ENCODE measurements around the gene GNRHR.
"Not testable (repeated sequence)": the region's sequence is repeated elsewhere in the genome, so short reads cannot be mapped to it uniquely, and the experiment has no call there.

The GNRHR gene

DNA sequence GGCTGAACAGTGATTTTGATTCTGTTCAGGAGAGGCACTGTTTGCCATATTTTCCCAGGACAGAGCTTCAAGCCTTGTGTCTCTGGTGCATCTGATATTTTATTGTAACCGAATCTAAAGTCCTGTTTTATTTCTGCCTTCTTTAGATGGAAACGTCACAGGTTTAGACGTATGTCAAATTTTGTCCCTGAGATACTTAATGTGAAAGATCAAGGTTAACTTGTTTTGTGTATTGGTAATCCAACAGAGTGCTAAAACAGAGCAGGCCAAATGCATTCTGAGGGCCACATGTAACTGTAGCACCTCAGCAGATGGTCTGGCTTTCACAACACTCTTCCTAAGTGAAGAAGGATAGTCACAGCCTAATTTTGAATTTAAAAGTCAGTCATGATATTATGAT lies at the start of gene GNRHR:
TSS of gene GNRHR (minus strand) at position 101 of the 400 bp plus-strand sequence. CDS start at position 48, 53 bp downstream.
- DNase-seq (ENCODE audit: low spot score) = no peak

- no peak for DNase-seq (ENCODE audit: low spot score)
Measured at GRCh38 chr4:67796810-67797209, 42.6 kb upstream of the GNRHR start.

DNA sequence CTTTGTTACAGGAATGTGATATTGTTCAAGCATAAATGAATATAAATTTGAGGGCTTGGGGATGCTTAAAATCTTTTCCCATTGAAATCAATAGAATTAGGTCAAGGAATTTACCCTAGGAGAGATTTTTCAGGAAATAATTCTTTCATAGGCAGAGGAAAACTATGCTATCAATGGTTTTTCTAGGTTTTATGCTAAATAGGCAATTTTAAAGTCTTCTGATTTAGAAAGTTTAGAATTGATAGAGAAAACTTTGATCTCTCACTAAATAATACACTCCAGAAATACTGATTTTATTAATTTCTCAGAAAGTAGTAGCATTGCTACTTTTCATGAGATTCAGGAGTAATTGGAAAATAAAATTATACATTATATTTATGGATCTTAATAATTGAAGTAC lies 36.5 kb upstream of the GNRHR start:
- no peak for DNase-seq (ENCODE audit: low spot score)

- no peak for DNase-seq (ENCODE audit: low spot score)
Measured at GRCh38 chr4:67787311-67787710, 33.1 kb upstream of the GNRHR start.

DNA sequence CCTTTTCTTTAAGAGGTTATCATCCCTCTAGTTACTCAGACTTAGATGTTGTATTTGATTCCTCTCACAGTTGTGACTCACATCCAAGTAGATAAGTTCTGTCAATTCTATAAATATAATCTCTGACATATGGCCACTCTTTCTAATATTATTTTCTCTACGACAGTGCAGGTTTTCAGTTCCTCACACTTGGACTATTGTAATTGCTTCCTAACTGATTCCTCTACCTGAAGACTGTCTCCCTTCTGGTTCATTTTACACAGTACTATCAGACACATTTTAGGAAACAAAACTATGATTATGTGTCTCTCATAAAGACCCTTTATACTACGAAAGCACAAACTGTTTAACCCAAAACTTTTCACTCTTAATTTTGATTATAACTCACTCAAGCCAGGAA lies 31.3 kb upstream of the GNRHR start:
- DNase-seq (ENCODE audit: low spot score) = peak; percentile 53

DNA sequence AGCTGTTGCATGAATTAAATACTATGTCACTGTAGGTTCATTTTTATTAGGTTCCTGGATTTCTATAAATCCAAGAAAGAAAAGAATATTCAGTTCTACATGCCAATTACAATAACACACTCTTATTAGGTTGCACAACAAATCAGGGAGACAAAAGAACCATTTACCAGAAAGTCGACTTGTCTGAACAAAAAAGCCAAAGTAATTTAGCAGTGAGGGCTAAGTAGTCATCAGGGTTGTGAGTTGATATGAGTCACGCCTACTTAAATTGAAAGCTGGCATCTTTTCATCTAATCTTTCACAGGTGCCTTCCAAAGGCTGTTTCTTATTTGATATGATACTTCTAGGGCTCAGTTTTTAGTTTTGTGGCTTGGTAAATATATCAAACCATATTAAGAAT lies 25.4 kb upstream of the GNRHR start:
- DNase-seq (ENCODE audit: low spot score) = peak; percentile 74

GRCh38 chr4:67776746-67777145 lies 22.6 kb upstream of the GNRHR start:
- no peak for DNase-seq (ENCODE audit: low spot score)

- DNase-seq (ENCODE audit: low spot score) = no peak
Measured at GRCh38 chr4:67770422-67770821, 16.2 kb upstream of the GNRHR start.

DNA sequence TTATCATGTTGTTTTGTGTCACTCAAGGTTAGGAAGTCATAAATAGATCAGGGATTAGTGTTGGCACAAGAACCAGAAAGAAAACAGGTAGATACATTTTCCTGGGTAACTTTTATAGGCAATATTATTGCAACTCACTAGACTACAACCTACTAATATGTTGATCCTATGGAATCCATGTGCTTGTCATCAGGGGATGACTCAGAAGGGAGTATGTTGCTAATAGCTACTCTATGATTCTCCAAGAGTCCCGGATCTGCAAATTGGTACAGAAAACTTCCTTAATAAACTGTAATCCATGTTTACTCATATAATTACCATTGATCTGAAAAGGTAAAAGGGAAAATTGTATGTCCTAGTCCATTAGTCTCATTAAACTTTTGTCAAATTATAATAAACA lies 11.7 kb upstream of the GNRHR start:
- no peak for DNase-seq (ENCODE audit: low spot score)

- no peak for DNase-seq (ENCODE audit: low spot score)
Measured at GRCh38 chr4:67765401-67765800, 11.2 kb upstream of the GNRHR start.

- DNase-seq (ENCODE audit: low spot score) = no peak
Measured at GRCh38 chr4:67764183-67764582, 10.0 kb upstream of the GNRHR start.

DNA sequence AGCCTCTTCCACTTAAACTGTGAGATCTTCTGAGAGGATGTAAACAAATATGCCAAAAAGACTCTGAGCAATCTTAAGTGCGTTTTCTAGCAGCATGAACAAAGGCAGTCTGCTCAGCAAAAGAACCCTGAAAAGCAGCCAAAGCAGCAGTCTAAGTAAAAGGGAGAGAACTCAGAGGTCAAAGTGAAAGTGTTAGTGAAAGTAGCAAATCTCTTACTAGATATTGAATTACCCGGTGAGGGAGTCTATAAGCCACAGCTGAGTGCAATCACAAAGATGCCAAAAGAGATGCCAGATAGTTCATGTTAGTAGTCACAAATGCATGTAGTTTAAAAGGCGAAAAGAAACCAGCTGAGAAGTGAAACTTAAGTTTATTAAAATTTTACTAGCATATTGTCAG lies 7.9 kb upstream of the GNRHR start:
- DNase-seq (ENCODE audit: low spot score) = no peak

DNA sequence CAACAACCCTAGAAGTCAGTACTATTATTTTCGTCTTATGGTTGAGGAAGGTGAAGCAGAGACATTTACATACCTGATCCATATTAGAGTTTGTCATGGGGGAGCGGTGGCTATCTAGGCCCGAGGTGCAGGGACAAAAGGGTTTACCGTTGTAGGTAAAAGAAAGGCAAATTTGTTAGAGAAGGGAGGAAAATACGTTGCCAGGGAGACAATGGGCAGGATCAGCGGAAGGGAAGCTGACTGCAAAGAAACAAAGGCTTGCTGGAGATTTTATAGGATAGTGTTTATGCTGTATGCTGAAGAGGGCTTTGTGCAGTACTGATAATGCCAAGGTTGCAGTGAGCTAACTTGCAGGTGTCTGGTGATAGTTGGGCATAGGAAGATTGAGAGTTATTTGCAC lies 2.8 kb upstream of the GNRHR start:
- DNase-seq (ENCODE audit: low spot score) = not testable (repeated sequence)

DNA sequence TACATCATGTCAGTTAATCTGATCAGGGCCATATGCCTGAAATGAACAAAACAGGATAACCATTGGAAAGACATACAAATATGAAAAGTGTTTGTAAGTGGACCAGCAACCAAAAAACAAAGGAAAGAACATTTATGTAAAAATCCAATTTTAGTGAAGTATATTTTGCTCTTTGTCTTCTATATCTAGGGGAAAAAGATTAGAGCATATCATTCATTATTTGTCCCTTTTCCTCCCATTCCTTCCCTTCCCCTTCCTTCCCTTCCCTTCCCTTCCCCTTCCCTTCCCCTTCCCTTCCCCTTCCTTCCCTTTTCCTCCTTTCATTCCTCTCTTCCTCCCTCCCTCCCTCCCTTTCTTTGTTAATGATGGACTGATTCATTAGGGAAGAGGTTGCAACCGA lies 1.8 kb upstream of the GNRHR start:
- no peak for DNase-seq (ENCODE audit: low spot score)

GRCh38 chr4:67751260-67751659 lies 2.9 kb downstream of the GNRHR start:
- DNase-seq (ENCODE audit: low spot score) = no peak

DNA sequence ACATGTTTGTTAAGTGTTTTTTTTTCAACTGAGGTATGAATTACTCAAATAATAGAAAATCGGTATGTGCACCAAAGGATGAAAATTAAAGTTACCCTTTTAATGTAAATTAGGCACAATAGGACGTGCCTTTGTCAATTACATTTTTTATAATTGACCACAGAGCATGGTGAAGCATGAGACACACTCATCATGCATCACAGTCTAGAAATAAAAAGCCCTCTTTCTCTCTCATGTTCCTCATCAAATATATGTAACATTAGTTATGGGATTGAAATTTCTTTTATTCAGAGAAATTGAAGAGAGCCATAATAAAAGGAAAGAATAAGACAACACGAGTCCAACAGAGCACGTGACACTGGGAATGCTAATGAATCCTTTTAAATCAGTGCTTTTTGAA lies 3.5 kb downstream of the GNRHR start:
- DNase-seq (ENCODE audit: low spot score) = peak; percentile 28

GRCh38 chr4:67749286-67749685 lies 4.9 kb downstream of the GNRHR start:
- no peak for DNase-seq (ENCODE audit: low spot score)

- peak; percentile 28 for DNase-seq (ENCODE audit: low spot score)
Measured at GRCh38 chr4:67746797-67747495, 7.2 kb downstream of the GNRHR start.

DNA sequence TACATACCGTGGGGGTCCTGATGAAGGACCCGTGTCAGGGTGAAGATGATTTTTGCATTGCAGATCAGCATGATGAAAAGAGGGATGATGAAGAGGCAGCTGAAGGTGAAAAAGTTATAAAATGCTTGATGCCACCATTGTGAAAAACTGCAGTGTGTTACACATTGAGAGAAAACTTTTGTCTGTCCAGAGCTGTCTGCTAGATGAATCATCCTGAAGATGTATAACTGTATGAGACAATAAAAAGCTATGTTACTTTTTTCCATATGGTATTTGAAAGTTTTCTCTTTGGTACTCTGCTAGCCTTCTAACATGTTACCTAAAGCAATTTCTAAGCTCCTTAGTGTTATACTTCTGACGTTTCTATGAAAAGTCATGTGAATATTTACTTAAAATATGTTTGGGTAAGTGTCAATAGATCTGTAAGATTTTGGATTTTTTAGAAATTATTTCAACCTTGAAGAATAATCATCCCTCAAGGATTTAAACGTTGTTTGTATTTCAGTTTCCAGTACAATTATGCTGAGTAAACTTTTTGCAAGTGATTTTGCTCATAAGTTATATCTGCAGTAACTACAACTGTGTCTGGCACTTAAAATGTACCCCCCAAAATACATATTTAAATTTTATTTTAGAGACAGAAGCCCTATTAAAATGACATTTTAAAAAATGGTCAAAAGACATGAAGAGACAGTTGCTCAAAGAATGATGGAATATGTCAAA lies 9.5 kb downstream of the GNRHR start:
- DNase-seq (ENCODE audit: low spot score) = no peak

DNA sequence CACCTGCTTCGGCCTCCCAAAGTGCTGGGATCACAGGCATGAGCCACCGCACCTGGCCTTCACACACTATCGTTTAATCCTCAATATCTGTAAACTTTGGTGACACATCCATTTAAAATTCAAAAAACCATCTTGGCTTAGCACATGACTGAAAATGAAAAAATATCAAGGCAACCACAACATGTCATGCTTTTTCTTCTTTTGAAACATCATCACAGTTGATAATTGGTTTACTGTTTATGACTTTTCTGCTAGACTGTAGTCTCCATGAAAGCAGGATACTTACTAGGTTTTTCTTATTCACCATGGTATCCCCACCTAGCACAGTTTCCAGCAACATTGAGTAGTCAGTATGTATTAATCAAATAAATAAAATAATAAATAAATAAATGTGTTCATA lies 11.0 kb downstream of the GNRHR start:
- DNase-seq (ENCODE audit: low spot score) = no peak

DNA sequence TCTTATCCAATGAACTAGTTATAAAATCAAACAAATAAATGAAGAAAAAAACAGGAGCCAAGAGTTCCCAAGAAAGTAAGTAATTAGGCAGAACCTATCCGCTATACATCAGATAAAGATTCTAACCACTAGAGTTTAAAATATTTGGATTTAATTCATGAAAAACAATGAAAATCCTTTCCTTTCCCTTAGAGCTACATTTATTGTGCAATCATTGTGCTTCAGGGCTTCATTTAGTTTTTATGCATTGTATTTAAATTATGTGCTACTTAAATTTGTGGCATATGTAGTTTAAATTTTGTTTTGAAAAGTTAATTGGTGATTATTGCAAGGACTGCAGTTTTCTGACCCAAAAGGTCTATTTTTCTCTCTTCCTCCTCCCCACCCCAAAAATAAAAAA lies 17.9 kb downstream of the GNRHR start:
- DNase-seq (ENCODE audit: low spot score) = no peak

DNA sequence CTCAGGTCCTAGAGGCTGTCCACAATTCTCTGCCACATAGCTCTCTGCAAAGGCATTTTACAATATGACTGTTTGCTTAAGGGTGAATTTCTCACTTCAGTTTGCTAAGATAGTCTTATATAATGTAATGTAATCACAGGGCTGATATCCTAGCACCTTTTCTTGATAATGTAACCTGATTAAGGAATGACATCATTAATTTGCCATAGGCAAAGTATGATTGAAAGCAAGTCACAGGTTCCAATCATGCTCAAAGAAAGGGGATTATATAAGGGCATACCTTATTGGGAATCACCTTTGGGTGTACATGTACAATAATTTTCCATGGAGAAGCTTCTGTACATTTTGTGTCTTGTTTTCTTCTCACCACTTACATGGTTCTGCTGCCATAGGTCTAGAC lies 18.9 kb downstream of the GNRHR start:
- no peak for DNase-seq (ENCODE audit: low spot score)

GRCh38 chr4:67730511-67730910 lies 23.7 kb downstream of the GNRHR start:
- not testable (repeated sequence) for DNase-seq (ENCODE audit: low spot score)

Data from COLO829 (cell line).